K562 (cell line): ENCODE measurements around the gene ADPRH. TPM values are rescaled to one million over a fixed set of nuclear protein-coding genes. Genes with fewer than 3 reads are reported as not detected.

Source experiments
- ATAC-seq: fragments of 200-7000 bp; cut with Tn5 transposase; 3 replicates; pipeline ENCODE4 v1.9.1; 2020; ENCODE audit warnings: moderate library complexity
- BruUV-seq: library from RNA; stranded (reverse); fragments of 400-500 nt; replicated peaks from 2 replicates; lab custom pipeline; 2021; lab: Mats Ljungman, UMichigan
- CTCF ChIA-PET: fragments of 300-600 bp; formaldehyde crosslinking; extraction: SDS; loops from one replicate; lab custom pipeline; 2021; ENCODE audit warnings: low intra/inter-chr PET ratio; lab: Yijun Ruan, JAX
- POLR2A ChIA-PET: fragments of 300-600, 350-650 bp; sonication (Branson Sonifier 250); formaldehyde crosslinking; extraction: SDS; loops from one replicate; lab custom pipeline; 2021; ENCODE audit warnings: antibody characterized with exemption, inconsistent platforms; lab: Yijun Ruan, JAX
- DNase-seq, 4 experiments: peaks; one replicate each; pipeline versions ENCODE4 v3.0.0 to v3.0.0-alpha.2; 2011 to 2018; ENCODE audit warnings: low spot score in 3 of 4, mixed read lengths in 3 of 4; ENCODE audit errors: extremely low read depth in 1 of 4
- FAIRE-seq: peaks from 2 replicates; lab custom pipeline; 2011; peaks lifted over from hg19 to GRCh38; lab: Jason Lieb, UNC
- H2AFZ ChIP-seq: 2 replicates; pipeline ENCODE4 v1.6.0; 2011; ENCODE audit warnings: low read depth, low read length, control low read depth, inconsistent platforms
- H3K27ac ChIP-seq: fragments of 200-600 bp; 3 replicates; pipeline ENCODE4 v1.8.0; 2011; ENCODE audit warnings: low read depth, mild to moderate bottlenecking, control low read depth, inconsistent platforms, low read length, moderate library complexity, mixed read lengths; ENCODE audit errors: extremely low read depth
- H3K27me3 ChIP-seq, 2 experiments: fragments of 300-600 bp in 1 of 2; 2 replicates in 1 of 2; 3 replicates in 1 of 2; pipeline versions ENCODE4 v1.6.0 to v1.8.0; 2011; ENCODE audit warnings: inconsistent platforms in 2 of 2, low read length in 2 of 2, mild to moderate bottlenecking in 1 of 2, mixed read lengths in 1 of 2, moderate library complexity in 1 of 2; ENCODE audit not compliant: control insufficient read depth in 2 of 2, insufficient read depth in 2 of 2
- H3K36me3 ChIP-seq: fragments of 300-600 bp; 3 replicates; pipeline ENCODE4 v1.8.0; 2011; ENCODE audit warnings: mild to moderate bottlenecking, low read length, inconsistent platforms; ENCODE audit not compliant: control insufficient read depth, insufficient read depth
- H3K4me1 ChIP-seq, 2 experiments: fragments of 200-600 bp in 1 of 2; replicated peaks in 1 of 2; 2 replicates in 1 of 2; 3 replicates in 1 of 2; pipeline versions ENCODE4 v1.5.1 to v1.8.0; 2011; ENCODE audit warnings: inconsistent platforms in 2 of 2, low read length in 2 of 2, mild to moderate bottlenecking in 1 of 2, mixed read lengths in 1 of 2, moderate library complexity in 1 of 2; ENCODE audit not compliant: control insufficient read depth in 2 of 2, insufficient read depth in 2 of 2
- H3K4me2 ChIP-seq: 2 replicates; pipeline ENCODE4 v1.6.1; 2011; ENCODE audit warnings: low read length, control low read depth, inconsistent platforms, mixed read lengths; ENCODE audit not compliant: insufficient read depth
- H3K4me3 ChIP-seq: fragments of 200-600 bp; sonication (generic), shearing (Covaris generic); 2 replicates; pipeline ENCODE4 v1.5.1; 2016; ENCODE audit warnings: control low read depth, inconsistent platforms
- H3K79me2 ChIP-seq: fragments of 200-600 bp; 3 replicates; pipeline ENCODE4 v1.8.0; 2011; ENCODE audit warnings: low read length, inconsistent platforms; ENCODE audit not compliant: control insufficient read depth, insufficient read depth
- H3K9ac ChIP-seq, 2 experiments: 2 replicates each; pipeline versions ENCODE4 v1.6.0 to v1.6.1; 2011; ENCODE audit warnings: low read depth in 2 of 2, low read length in 2 of 2, control low read depth in 1 of 2, inconsistent platforms in 1 of 2, mild to moderate bottlenecking in 1 of 2, mixed read lengths in 1 of 2; ENCODE audit not compliant: insufficient read depth in 1 of 2
- H3K9me1 ChIP-seq: one replicate; pipeline ENCODE4 v1.6.0; 2011; ENCODE audit warnings: inconsistent platforms, mild to moderate bottlenecking, low read length, moderate library complexity; ENCODE audit not compliant: control insufficient read depth, insufficient read depth
- H3K9me3 ChIP-seq: replicated peaks from 2 replicates; pipeline ENCODE4 v1.5.1; 2011; ENCODE audit warnings: low read depth, low read length, inconsistent platforms; ENCODE audit not compliant: control insufficient read depth, insufficient read depth
- H4K20me1 ChIP-seq: replicated peaks from 2 replicates; pipeline ENCODE4 v1.6.1; 2011; ENCODE audit warnings: low read length, inconsistent platforms, mixed read lengths; ENCODE audit not compliant: control insufficient read depth, insufficient read depth
- ASH1L ChIP-seq: fragments of 450-650 bp; IDR thresholded peaks from 2 replicates; pipeline ENCODE4 v1.6.1; 2018; ENCODE audit warnings: borderline replicate concordance, mild to moderate bottlenecking, low read depth; ENCODE audit not compliant: partially characterized antibody
- ESRRA ChIP-seq: fragments of 450-650 bp; IDR thresholded peaks from 2 replicates; pipeline ENCODE4 v1.6.1; 2014; ENCODE audit warnings: low read depth, mild to moderate bottlenecking, moderate library complexity, borderline replicate concordance
- POLR3A ChIP-seq: IDR thresholded peaks from 2 replicates; pipeline ENCODE4 v1.6.1; 2011; ENCODE audit warnings: borderline replicate concordance, mild to moderate bottlenecking, moderate library complexity; ENCODE audit not compliant: insufficient read length, insufficient read depth; ENCODE audit errors: extremely low read depth
- RAD51 ChIP-seq: fragments of 450-650 bp; IDR thresholded peaks from 2 replicates; pipeline ENCODE4 v1.7.1; 2016; ENCODE audit warnings: low read depth, mild to moderate bottlenecking, borderline replicate concordance
- THRAP3 ChIP-seq: fragments of 450-650 bp; IDR thresholded peaks from 2 replicates; pipeline ENCODE4 v1.6.1; 2016; ENCODE audit warnings: mild to moderate bottlenecking, inconsistent platforms, borderline replicate concordance
- ZNF217 ChIP-seq: sonication (generic); formaldehyde crosslinking; IDR thresholded peaks from 2 replicates; pipeline ENCODE4 v1.8.0; 2022; ENCODE audit warnings: mild to moderate bottlenecking, missing genetic modification reagents
- WGBS: fragments of 100-300 bp; shearing (Covaris generic); methylation state at CpG from one replicate; pipeline ENCODE4 v1.1.6; 2016; ENCODE audit warnings: low coverage, mixed read lengths; ENCODE audit not compliant: insufficient coverage; ENCODE audit errors: missing lambda C conversion rate; 5-methylcytosine and 5-hydroxymethylcytosine counted together
- in situ Hi-C: fragments of 300-500 bp; cut with MboI; formaldehyde crosslinking; loops from 4 replicates; pipeline ENCODE4 v1.15.0; 2018; ENCODE audit warnings: inconsistent platforms, mixed read lengths
- intact Hi-C: fragments of 100-400 bp; cut with micrococcal nuclease; formaldehyde crosslinking; loops from 2 replicates; pipeline ENCODE4 v1.14.2; 2022
- polyA plus RNA-seq, 8 experiments: library from polyadenylated mRNA; depleted of rRNA in 4 of 8; stranded (reverse) in 5 of 8; unstranded in 3 of 8; fragments of >200 nt; fragmentation: Nextera tagmentation in 2 of 8; fragmentation: Illumina TruSeq in 1 of 8; extraction: Ambion mirVana in 2 of 8; extraction: Trizol in 1 of 8; gene quantifications; 2 replicates each; pipeline versions ENCODE4 v1.2.1 to v1.2.3, GENCODE V29; 2011 to 2014; ENCODE audit warnings: inconsistent platforms in 1 of 8, missing spikeins in 1 of 8
- total RNA-seq, 7 experiments: library from RNA; depleted of rRNA in 6 of 7; stranded (reverse); fragments of >200 nt in 6 of 7; fragmentation: Illumina TruSeq in 2 of 7; extraction: Trizol in 2 of 7; gene quantifications; 2 replicates each; pipeline versions ENCODE4 v1.2.1 to v1.2.3, GENCODE V29; 2011 to 2021; ENCODE audit warnings: low replicate concordance in 1 of 7
- TF ChIP-seq, protein P1 (sequence below): fragments of 450-650 bp; IDR thresholded peaks from 2 replicates; pipeline ENCODE4 v1.6.1; 2016
- TF ChIP-seq, protein P2 (sequence below): fragments of 250-450 bp; sonication (Bioruptor Pico); IDR thresholded peaks from 2 replicates; pipeline ENCODE4 v1.8.0; 2022; ENCODE audit warnings: inconsistent platforms, mild to moderate bottlenecking, moderate library complexity, borderline replicate concordance

The ADPRH gene
- total and polyA plus RNA-seq, 9 of the 15 experiments (the other 6 are each of a cell fraction or from before 2014, with no cell fraction given): 0.01 to 1.4 (median 0.65) TPM

DNA sequence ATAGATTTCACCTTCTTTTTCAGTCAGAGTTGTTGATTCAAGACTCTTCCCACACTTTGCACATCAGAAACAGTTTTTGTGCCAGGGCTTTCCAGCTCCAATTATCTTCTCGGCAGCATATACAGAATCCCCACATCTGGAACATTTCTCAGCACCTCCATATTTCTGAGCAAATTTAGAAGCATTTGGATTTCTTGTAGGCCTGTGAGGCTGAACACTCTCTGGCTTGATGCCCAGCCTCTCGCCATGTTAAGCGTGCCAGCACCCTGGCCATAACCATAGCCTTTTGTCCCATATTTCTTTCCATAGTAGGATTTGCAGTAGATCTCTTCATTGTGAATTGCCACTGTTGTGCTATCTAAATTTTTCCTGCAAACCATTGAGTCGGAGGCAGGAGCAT lies 48.1 kb upstream of the ADPRH start:
- no TSS peak for BruUV-seq
- FAIRE-seq (no peak), ATAC-seq (no peak), DNase-seq (no peak)
- WGBS: 72% methylated on average over 4 of the region's 4 CpGs
- CTCF ChIA-PET: no interaction called here
- H3K27ac ChIP-seq: no peak overlapping the region
- no peak overlapping the region for H3K4me3 ChIP-seq
- intact Hi-C loops (no loop called here), in situ Hi-C loops (no loop called here)
- no peak for TF ChIP-seq ZNF217 (CRISPR knock-in tag)
- H2AFZ ChIP-seq: no peak overlapping the region
- no peaks in the 10 kb centered on the region for H3K9me3 ChIP-seq
- no peaks in the 10 kb centered on the region for H3K4me1 ChIP-seq
- H3K79me2 ChIP-seq: no peaks in the 10 kb centered on the region
- H3K4me2 ChIP-seq: no peak overlapping the region
- no peaks in the 10 kb centered on the region for H3K9me1 ChIP-seq
- 0 out of 3 replicates have a peak, but pooled peaks cover 1% of the 10 kb centered on the region for H3K36me3 ChIP-seq
- H3K9ac ChIP-seq: no peak overlapping the region
- H3K27me3 ChIP-seq: no peaks in the 10 kb centered on the region
- no peaks in the 10 kb centered on the region for H4K20me1 ChIP-seq
- POLR2A ChIA-PET: interaction anchor here (0.5 to 0.9 kb wide), 2 partner anchors 23 to 78 kb away, joined by 3 read pairs; no protein-coding TSS in a partner anchor

DNA sequence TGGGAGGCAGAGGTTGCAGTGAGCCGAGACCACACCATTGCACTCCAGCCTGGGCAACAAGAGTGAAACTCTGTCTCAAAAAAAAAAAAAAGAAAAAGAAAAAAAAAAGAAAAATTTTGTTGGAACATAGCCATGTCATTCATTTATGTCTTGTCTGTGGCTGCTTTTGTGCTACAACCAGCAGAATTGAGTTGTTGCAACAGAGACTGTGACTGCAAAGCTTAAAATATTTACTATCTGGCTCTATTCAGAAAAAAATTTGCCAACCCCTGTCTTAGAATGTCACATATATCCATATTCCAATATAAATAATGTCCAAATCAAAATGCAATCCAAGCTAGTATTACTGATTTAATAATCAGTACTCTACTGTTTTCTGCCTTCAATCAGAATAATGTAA lies 45.0 kb upstream of the ADPRH start:
- H4K20me1 ChIP-seq: no peaks in the 10 kb centered on the region
- FAIRE-seq: no peak
- WGBS: no CpG with 5 or more reads among the region's 1 CpG
- TF ChIP-seq ASH1L (no peak), ESRRA (no peak), POLR3A (no peak), THRAP3 (no peak), RAD51 (no peak)
- TF ChIP-seq, protein P1, sequence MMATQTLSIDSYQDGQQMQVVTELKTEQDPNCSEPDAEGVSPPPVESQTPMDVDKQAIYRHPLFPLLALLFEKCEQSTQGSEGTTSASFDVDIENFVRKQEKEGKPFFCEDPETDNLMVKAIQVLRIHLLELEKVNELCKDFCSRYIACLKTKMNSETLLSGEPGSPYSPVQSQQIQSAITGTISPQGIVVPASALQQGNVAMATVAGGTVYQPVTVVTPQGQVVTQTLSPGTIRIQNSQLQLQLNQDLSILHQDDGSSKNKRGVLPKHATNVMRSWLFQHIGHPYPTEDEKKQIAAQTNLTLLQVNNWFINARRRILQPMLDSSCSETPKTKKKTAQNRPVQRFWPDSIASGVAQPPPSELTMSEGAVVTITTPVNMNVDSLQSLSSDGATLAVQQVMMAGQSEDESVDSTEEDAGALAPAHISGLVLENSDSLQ: no peak
- TF ChIP-seq, protein P2, sequence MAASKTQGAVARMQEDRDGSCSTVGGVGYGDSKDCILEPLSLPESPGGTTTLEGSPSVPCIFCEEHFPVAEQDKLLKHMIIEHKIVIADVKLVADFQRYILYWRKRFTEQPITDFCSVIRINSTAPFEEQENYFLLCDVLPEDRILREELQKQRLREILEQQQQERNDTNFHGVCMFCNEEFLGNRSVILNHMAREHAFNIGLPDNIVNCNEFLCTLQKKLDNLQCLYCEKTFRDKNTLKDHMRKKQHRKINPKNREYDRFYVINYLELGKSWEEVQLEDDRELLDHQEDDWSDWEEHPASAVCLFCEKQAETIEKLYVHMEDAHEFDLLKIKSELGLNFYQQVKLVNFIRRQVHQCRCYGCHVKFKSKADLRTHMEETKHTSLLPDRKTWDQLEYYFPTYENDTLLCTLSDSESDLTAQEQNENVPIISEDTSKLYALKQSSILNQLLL (CRISPR knock-in tag): no peak
- intact Hi-C loops: no loop called here
- H3K79me2 ChIP-seq: no peaks in the 10 kb centered on the region
- no peaks in the 10 kb centered on the region for H3K9me1 ChIP-seq
- in situ Hi-C loops: no loop called here
- no peak overlapping the region for H3K9ac ChIP-seq
- H3K4me3 ChIP-seq: no peak overlapping the region
- no peak overlapping the region for H3K4me2 ChIP-seq
- no peak overlapping the region for H3K27ac ChIP-seq
- no peak overlapping the region for H2AFZ ChIP-seq
- H3K36me3 ChIP-seq: no peaks in the 10 kb centered on the region; the same call in 2 of the 3 replicates
- CTCF ChIA-PET: no interaction called here
- H3K9me3 ChIP-seq: no peaks in the 10 kb centered on the region
- ATAC-seq: no peak
- POLR2A ChIA-PET: no interaction called here
- H3K27me3 ChIP-seq: no peaks in the 10 kb centered on the region
- no peaks in the 10 kb centered on the region for H3K4me1 ChIP-seq
- DNase-seq: no peak
- no TSS peak for BruUV-seq
